Ovary (tissue), 3 donors: Measurements from ENCODE around the gene MAML2.

Experiments used
- POLR2A ChIP-seq: fragments of 450-650 bp; IDR thresholded peaks from one replicate; pipeline ENCODE4 v1.6.1; 2017; ENCODE audit warnings: antibody characterized with exemption, mild to moderate bottlenecking, moderate library complexity
- TF ChIP-seq, protein P1 (sequence below), 3 donors: fragments of 450-650 bp in 2 of 3; fragments of 200-600 bp in 1 of 3; IDR thresholded peaks; one replicate each; pipeline versions ENCODE4 v1.5.1 to v1.8.0; 2016 to 2022; ENCODE audit warnings: antibody characterized with exemption in 3 of 3, mild to moderate bottlenecking in 1 of 3
- donor health status: DM: no; HTN: no; CAD: no.

- TF ChIP-seq, protein P1, sequence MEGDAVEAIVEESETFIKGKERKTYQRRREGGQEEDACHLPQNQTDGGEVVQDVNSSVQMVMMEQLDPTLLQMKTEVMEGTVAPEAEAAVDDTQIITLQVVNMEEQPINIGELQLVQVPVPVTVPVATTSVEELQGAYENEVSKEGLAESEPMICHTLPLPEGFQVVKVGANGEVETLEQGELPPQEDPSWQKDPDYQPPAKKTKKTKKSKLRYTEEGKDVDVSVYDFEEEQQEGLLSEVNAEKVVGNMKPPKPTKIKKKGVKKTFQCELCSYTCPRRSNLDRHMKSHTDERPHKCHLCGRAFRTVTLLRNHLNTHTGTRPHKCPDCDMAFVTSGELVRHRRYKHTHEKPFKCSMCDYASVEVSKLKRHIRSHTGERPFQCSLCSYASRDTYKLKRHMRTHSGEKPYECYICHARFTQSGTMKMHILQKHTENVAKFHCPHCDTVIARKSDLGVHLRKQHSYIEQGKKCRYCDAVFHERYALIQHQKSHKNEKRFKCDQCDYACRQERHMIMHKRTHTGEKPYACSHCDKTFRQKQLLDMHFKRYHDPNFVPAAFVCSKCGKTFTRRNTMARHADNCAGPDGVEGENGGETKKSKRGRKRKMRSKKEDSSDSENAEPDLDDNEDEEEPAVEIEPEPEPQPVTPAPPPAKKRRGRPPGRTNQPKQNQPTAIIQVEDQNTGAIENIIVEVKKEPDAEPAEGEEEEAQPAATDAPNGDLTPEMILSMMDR (IDR thresholded peaks at IDR 0.05) = no peak
- TF ChIP-seq POLR2A = no peak
Observed at GRCh38 chr11:96267001-96267495, 75.9 kb downstream of the MAML2 start.
